Glutamatergic neuron (in vitro differentiated cells): ENCODE data around the gene CHST6. TPM values are rescaled to one million over a fixed set of nuclear protein-coding genes. Genes with fewer than 3 reads are reported as not detected.

Experiments
- DNase-seq: peaks from one replicate; pipeline ENCODE4 v3.0.0; 2022
- H3K27ac Mint-ChIP-seq: one replicate; pipeline ENCODE4 v1.8.0; 2020; ENCODE audit warnings: mild to moderate bottlenecking, mixed read lengths, inconsistent platforms; ENCODE audit not compliant: unreplicated experiment
- H3K27me3 Mint-ChIP-seq: one replicate; pipeline ENCODE4 v1.8.0; 2020; ENCODE audit warnings: mild to moderate bottlenecking, moderate library complexity, mixed read lengths, inconsistent platforms; ENCODE audit not compliant: unreplicated experiment
- H3K36me3 Mint-ChIP-seq: one replicate; pipeline ENCODE4 v1.8.0; 2020; ENCODE audit warnings: mild to moderate bottlenecking, mixed read lengths, inconsistent platforms; ENCODE audit not compliant: unreplicated experiment
- H3K4me1 Mint-ChIP-seq: one replicate; pipeline ENCODE4 v1.8.0; 2020; ENCODE audit warnings: mild to moderate bottlenecking, low read depth, mixed read lengths, inconsistent platforms; ENCODE audit not compliant: unreplicated experiment
- H3K4me3 Mint-ChIP-seq: one replicate; pipeline ENCODE4 v1.8.0; 2020; ENCODE audit warnings: mild to moderate bottlenecking, mixed read lengths, inconsistent platforms; ENCODE audit not compliant: unreplicated experiment
- H3K9me3 Mint-ChIP-seq: one replicate; pipeline ENCODE4 v1.8.0; 2020; ENCODE audit warnings: mild to moderate bottlenecking, moderate library complexity, mixed read lengths, inconsistent platforms; ENCODE audit not compliant: unreplicated experiment
- CTCF ChIP-seq: fragments of 200-600 bp; sonication (generic); IDR thresholded peaks from one replicate; pipeline ENCODE4 v1.5.0; 2021; ENCODE audit not compliant: partially characterized antibody, unreplicated experiment
- total RNA-seq: library from RNA; stranded (reverse); fragmentation: NEBNext Ultra II Directional; extraction: Animal tissue kit (Norgen Biotek cat#: 25700); gene quantifications from one replicate; pipeline ENCODE4 v1.2.1, GENCODE V29; 2021; ENCODE audit not compliant: unreplicated experiment

CHST6 gene
- total RNA-seq, 1 donor from 2014 or later: 4.0 TPM

- no peak overlapping the region for H3K27ac Mint-ChIP-seq
Observed at GRCh38 chr16:75485230-75486013, 9.8 kb downstream of the CHST6 start.

GRCh38 chr16:75483222-75483621 is 12.0 kb downstream of the CHST6 start:
- H3K27ac Mint-ChIP-seq: no peak overlapping the region
- H3K36me3 Mint-ChIP-seq: no peaks in the 10 kb centered on the region
- no peak for TF ChIP-seq CTCF
- no peak for DNase-seq
- H3K27me3 Mint-ChIP-seq: peaks cover 5% of the 10 kb centered on the region
- H3K9me3 Mint-ChIP-seq: peaks cover 9% of the 10 kb centered on the region
- H3K4me1 Mint-ChIP-seq: peaks cover 6% of the 10 kb centered on the region
- no peak overlapping the region for H3K4me3 Mint-ChIP-seq

More at GRCh38 chr16:75485230-75486013, 9.8 kb downstream of the CHST6 start:
- Mint-ChIP-seq H3K36me3 (no peaks in the 10 kb centered on the region), H3K4me3 (no peak overlapping the region), H3K4me1 (peaks cover 6% of the 10 kb centered on the region), H3K27me3 (peaks cover 5% of the 10 kb centered on the region), H3K9me3 (peaks cover 9% of the 10 kb centered on the region)
- no peak for DNase-seq
- TF ChIP-seq CTCF: no peak

- Mint-ChIP-seq H3K4me1 (peaks cover 6% of the 10 kb centered on the region), H3K36me3 (no peaks in the 10 kb centered on the region), H3K27ac (no peak overlapping the region), H3K4me3 (no peak overlapping the region), H3K9me3 (peaks cover 9% of the 10 kb centered on the region), H3K27me3 (peaks cover 6% of the 10 kb centered on the region)
- DNase-seq: no peak
- no peak for TF ChIP-seq CTCF
Observed at GRCh38 chr16:75482434-75483205, 12.6 kb downstream of the CHST6 start.

DNA sequence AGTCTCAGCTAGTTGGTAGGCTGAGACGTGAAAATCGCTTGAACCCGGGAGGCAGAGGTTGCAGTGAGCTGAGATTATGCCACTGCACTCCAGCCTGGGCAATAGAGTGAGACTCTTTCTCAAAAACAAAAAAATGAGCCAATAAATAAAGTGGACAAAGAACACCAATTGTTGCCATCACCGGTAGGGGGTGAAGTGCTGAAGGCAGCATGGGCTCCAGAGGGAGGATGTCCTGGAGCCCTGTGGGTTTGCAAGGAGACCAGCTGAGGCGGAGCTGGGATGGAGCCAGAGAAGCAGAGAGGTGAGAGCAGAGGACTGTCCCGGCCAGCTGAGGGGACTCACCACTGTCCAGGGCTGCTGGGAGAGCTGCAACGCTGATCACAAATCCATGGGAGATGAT is 13.8 kb downstream of the CHST6 start:
- Mint-ChIP-seq H3K4me1 (peaks cover 6% of the 10 kb centered on the region), H3K27ac (no peak overlapping the region), H3K27me3 (peaks cover 6% of the 10 kb centered on the region), H3K36me3 (no peaks in the 10 kb centered on the region), H3K4me3 (no peak overlapping the region), H3K9me3 (peaks cover 9% of the 10 kb centered on the region)
- no peak for TF ChIP-seq CTCF
- no peak for DNase-seq
